GM23248 (cell line): ENCODE data around the gene TAGLN2.

ENCODE experiments used
- EZH2 ChIP-seq: fragments of 200-600 bp; sonication (generic); IDR thresholded peaks from 2 replicates; pipeline ENCODE4 v1.6.1; 2018; ENCODE audit warnings: antibody characterized with exemption, mild to moderate bottlenecking; ENCODE audit not compliant: insufficient read depth, poor library complexity, severe bottlenecking
- EZH2phosphoT487 ChIP-seq: fragments of 200-600 bp; sonication (generic); IDR thresholded peaks from 2 replicates; pipeline ENCODE4 v1.6.1; 2018; ENCODE audit warnings: antibody characterized with exemption, moderate library complexity, mild to moderate bottlenecking, low read depth; ENCODE audit not compliant: insufficient read depth

GRCh38 chr1:159916242-159917051 lies 8.9 kb downstream of the TAGLN2 start:
- TF ChIP-seq EZH2: no peak
- TF ChIP-seq EZH2phosphoT487: no peak
